H1 (cell line): Measurements from ENCODE around the gene TMEM154. TPM values are rescaled to one million over a fixed set of nuclear protein-coding genes. Genes with fewer than 3 reads are reported as not detected.

Experiments used
- CHD7 ChIP-seq: fragments of 300-600 bp; sonication (generic); IDR thresholded peaks from 2 replicates; pipeline ENCODE4 v1.7.1; 2012; ENCODE audit warnings: low read length, moderate library complexity, mild to moderate bottlenecking, inconsistent platforms; ENCODE audit not compliant: insufficient replicate concordance
- E2F6 ChIP-seq: IDR thresholded peaks from 2 replicates; pipeline ENCODE4 v1.6.1; 2012; ENCODE audit warnings: inconsistent platforms
- KDM4A ChIP-seq: IDR thresholded peaks from one replicate; pipeline ENCODE4 v1.7.1; 2012; ENCODE audit warnings: low read depth, mild to moderate bottlenecking, moderate library complexity, low read length, inconsistent platforms; ENCODE audit not compliant: severe bottlenecking
- NRF1 ChIP-seq: IDR thresholded peaks from 2 replicates; pipeline ENCODE4 v1.6.1; 2011; ENCODE audit warnings: mild to moderate bottlenecking, low read depth, low read length, improper control_type of control experiment
- POU5F1 ChIP-seq: IDR thresholded peaks from 2 replicates; pipeline ENCODE4 v1.6.1; 2011; ENCODE audit warnings: low read depth, mild to moderate bottlenecking, low read length, moderate library complexity
- SP2 ChIP-seq: IDR thresholded peaks from 2 replicates; pipeline ENCODE4 v1.6.1; 2012; ENCODE audit warnings: mild to moderate bottlenecking, low read length, inconsistent platforms
- TCF12 ChIP-seq: IDR thresholded peaks from 2 replicates; pipeline ENCODE4 v1.6.1; 2011; ENCODE audit warnings: low read depth, mild to moderate bottlenecking, low read length
- TEAD4 ChIP-seq: IDR thresholded peaks from 2 replicates; pipeline ENCODE4 v1.6.1; 2012; ENCODE audit warnings: low read depth, low read length, inconsistent platforms, mixed read lengths
- ZNF274 ChIP-seq: IDR thresholded peaks from 2 replicates; pipeline ENCODE4 v1.7.0; 2012; ENCODE audit warnings: low read length, borderline replicate concordance; ENCODE audit errors: extremely low read depth
- polyA plus RNA-seq, 7 experiments: library from polyadenylated mRNA; depleted of rRNA in 3 of 7; stranded (reverse) in 5 of 7; unstranded in 2 of 7; fragments of >200 nt in 5 of 7; fragments of 200-250 nt in 2 of 7; gene quantifications; 1 replicate in 5 of 7; 2 replicates in 1 of 7; 4 replicates in 1 of 7; pipeline versions ENCODE4 v1.2.1 to v1.2.3, GENCODE V29; 2011 to 2013; ENCODE audit warnings: missing spikeins in 2 of 7, mixed read lengths in 2 of 7
- total RNA-seq: library from RNA; stranded (reverse); fragmentation: NEBNext Ultra II Directional; extraction: Animal tissue kit (Norgen Biotek cat#: 25700); gene quantifications from 2 replicates; pipeline ENCODE4 v1.2.1, GENCODE V29; 2021

The TMEM154 gene
- total and polyA plus RNA-seq, 2 of the 8 experiments (the other 6 are each of a cell fraction or from before 2014, with no cell fraction given), result 0.33 to 1.2 TPM

- TF ChIP-seq CHD7 (no peak), KDM4A (no peak), ZNF274 (no peak), SP2 (no peak), TCF12 (no peak), POU5F1 (no peak), E2F6 (no peak), NRF1 (no peak), TEAD4 (no peak)
These were observed 17.0 kb upstream of the TMEM154 start (continued) for GRCh38 chr4:152696764-152697261.
